ENCODE data around the gene HOXA7. TPM values are rescaled to one million over a fixed set of nuclear protein-coding genes. Genes with fewer than 3 reads are reported as not detected.

Gene HOXA7
- total and polyA plus RNA-seq, 2 of the 8 experiments (the other 6 are each of a cell fraction or from before 2014, with no cell fraction given) = 0.03 TPM; not detected in 1

GRCh38 chr7:27163288-27164044, 7.0 kb upstream of the HOXA7 start:
- Histone ChIP-seq H2BK12ac (ENCODE audit: low read depth, low read length) (no peak overlapping the region), H2BK120ac (replicated peaks; ENCODE audit: low read depth, low read length) (no peak overlapping the region), H3K79me2 (ENCODE audit: control insufficient read depth in 1 of 2, insufficient read depth in 2 of 2, low read length in 2 of 2) (no peaks in the 10 kb centered on the region), H3K18ac (ENCODE audit: extremely low read depth, low read length) (no peak overlapping the region), H3K9me3 (ENCODE audit: insufficient read depth in 2 of 2, low read depth in 1 of 2, low read length in 1 of 2) (peaks cover 0 to 6% of the 10 kb centered on the region in 2 experiments; a peak in 1 of 4 replicates), H3K4me3 (ENCODE audit: extremely low read depth in 1 of 4, insufficient read depth in 2 of 4, low read depth in 3 of 4, low read length in 4 of 4) (no peak overlapping the region), H2BK15ac (ENCODE audit: low read length) (no peak overlapping the region), H4K8ac (ENCODE audit: extremely low read depth, insufficient read depth, low read length) (no peak overlapping the region), H3K36me3 (ENCODE audit: control insufficient read depth in 2 of 4, insufficient read depth in 4 of 4, low read length in 3 of 4) (peaks cover 0 to 20% (median 0%) of the 10 kb centered on the region in 4 experiments; a peak in 1 of 8 replicates), H3K27ac (ENCODE audit: low read depth, low read length) (no peak overlapping the region), H3K79me1 (ENCODE audit: low read depth, low read length) (no peaks in the 10 kb centered on the region), H3K4ac (replicated peaks; ENCODE audit: insufficient read length, low read depth, low read length) (no peak overlapping the region), H3K27me3 (replicated peaks in 1 of 4; ENCODE audit: control insufficient read depth in 3 of 4, extremely low read depth in 1 of 4, insufficient read depth in 3 of 4, low read length in 3 of 4) (peaks cover 98 to 100% (median 99%) of the 10 kb centered on the region in 4 experiments), H4K20me1 (replicated peaks in 1 of 2; ENCODE audit: control insufficient read depth in 1 of 2, insufficient read depth in 2 of 2, low read length in 2 of 2) (peaks cover 17 to 29% of the 10 kb centered on the region in 2 experiments), H2AK5ac (ENCODE audit: low read depth, low read length) (no peak overlapping the region), H3K14ac (ENCODE audit: insufficient read length) (no peak overlapping the region), H3K4me2 (ENCODE audit: insufficient read depth in 1 of 2, low read depth in 2 of 2, low read length in 2 of 2) (no peak overlapping the region; a peak in 1 of 4 replicates), H2BK20ac (ENCODE audit: low read length) (no peak overlapping the region), H2AFZ (ENCODE audit: low read length) (no peak overlapping the region), H4K5ac (ENCODE audit: insufficient read length, low read depth, low read length) (no peak overlapping the region), H2BK5ac (ENCODE audit: low read depth, low read length) (no peak overlapping the region), H3K23ac (ENCODE audit: insufficient read length) (no peak overlapping the region), H3K9ac (replicated peaks in 1 of 4; ENCODE audit: extremely low read depth in 1 of 4, low read depth in 3 of 4, low read length in 3 of 4) (no peak overlapping the region), H3K56ac (replicated peaks; ENCODE audit: insufficient read length, low read depth, low read length) (no peak overlapping the region), H4K91ac (replicated peaks; ENCODE audit: insufficient read length, low read length) (no peak overlapping the region), H3K23me2 (ENCODE audit: low read depth, low read length) (no peaks in the 10 kb centered on the region), H3K4me1 (replicated peaks in 1 of 4; ENCODE audit: control insufficient read depth in 3 of 4, insufficient read depth in 4 of 4, low read length in 3 of 4) (no peaks in the 10 kb centered on the region; a peak in 4 of 7 replicates)
- POLR2A ChIA-PET (ENCODE audit: partially characterized antibody) = no interaction called here
- FAIRE-seq (no peak), DNase-seq (ENCODE audit: low read depth in 1 of 2, low spot score in 2 of 2) (no peak)
- CTCF ChIA-PET (ENCODE audit: partially characterized antibody) = interaction anchor here (0.8 to 4.4 kb wide), 11 partner anchors 8 to 69 kb away, joined by 3 to 80 read pairs (median 4); partner anchors contain the start of genes HOXA11, HOXA3, HOXA5 and HOXA6
- peak; percentile 83 for TF ChIP-seq RNF2 (IDR thresholded peaks at IDR 0.05; ENCODE audit: borderline replicate concordance, low read depth, low read length, missing control alignments, poor library complexity, severe bottlenecking)
- TF ChIP-seq PHF8 (conservative IDR thresholded peaks at IDR 0.05; ENCODE audit: low read depth, low read length) = no peak
- peak; percentile 70 for TF ChIP-seq EZH2 (IDR thresholded peaks at IDR 0.05; ENCODE audit: low read depth, low read length, severe bottlenecking)
- peak; percentile 25 for TF ChIP-seq SUZ12 (IDR thresholded peaks at IDR 0.05; ENCODE audit: low read length)
- no peak for TF ChIP-seq KDM5A (IDR thresholded peaks at IDR 0.05; ENCODE audit: low read length)
- no peak for TF ChIP-seq YY1 (IDR thresholded peaks at IDR 0.05; ENCODE audit: low read depth, low read length)
- WGBS, 2 experiments (ENCODE audit: extremely low coverage in 1 of 2, insufficient coverage in 1 of 2, insufficient read length in 1 of 2, insufficient replicate concordance in 2 of 2, low coverage in 1 of 2, low lambda C conversion rate in 2 of 2, missing lambda C conversion rate in 1 of 2) = 39% methylated on average over 24 of the region's 24 CpGs; no CpG with 5 or more reads in 1 of the 2 experiments

Measured in H1 (cell line).